ENCODE measurements around the gene EXOC2.

The EXOC2 gene

DNA sequence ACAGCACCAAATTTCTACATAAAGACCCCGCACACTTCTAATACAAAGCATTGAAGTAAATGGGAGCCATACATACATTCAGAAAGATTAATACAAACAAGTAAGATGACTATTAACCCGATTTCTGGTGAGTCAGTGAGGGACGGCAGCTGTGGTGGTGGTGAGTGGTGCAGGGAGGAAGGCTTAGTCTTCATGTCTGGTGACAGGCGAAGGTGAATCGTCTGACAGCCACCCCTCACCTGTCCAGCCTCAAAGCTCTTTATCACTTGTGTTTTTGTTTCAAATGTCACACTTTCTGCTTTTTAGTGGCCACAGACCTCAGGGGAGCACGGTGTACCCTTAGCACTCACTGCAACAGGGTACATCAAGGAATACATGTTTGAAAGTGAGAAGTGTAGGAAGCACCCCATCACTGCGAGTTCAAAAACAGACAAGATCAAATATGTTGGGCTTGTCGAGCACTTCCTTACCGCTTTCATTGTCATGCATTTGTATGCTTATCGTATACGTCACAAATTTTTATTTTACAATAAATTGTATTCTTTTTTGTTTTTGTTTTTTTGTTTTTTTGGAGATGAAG is 237.8 kb downstream of the EXOC2 start:
- FAIRE-seq, result no peak

- FAIRE-seq, result no peak
These were observed 238.6 kb downstream of the EXOC2 start for GRCh38 chr6:454148-454991.

GRCh38 chr6:453152-453551 is 239.8 kb downstream of the EXOC2 start:
- FAIRE-seq, result no peak

GRCh38 chr6:452301-453067 is 240.5 kb downstream of the EXOC2 start:
- no peak for FAIRE-seq

GRCh38 chr6:451847-452246 is 241.1 kb downstream of the EXOC2 start:
- no peak for FAIRE-seq

- no peak for FAIRE-seq
These were observed 241.6 kb downstream of the EXOC2 start for GRCh38 chr6:451336-451735.

DNA sequence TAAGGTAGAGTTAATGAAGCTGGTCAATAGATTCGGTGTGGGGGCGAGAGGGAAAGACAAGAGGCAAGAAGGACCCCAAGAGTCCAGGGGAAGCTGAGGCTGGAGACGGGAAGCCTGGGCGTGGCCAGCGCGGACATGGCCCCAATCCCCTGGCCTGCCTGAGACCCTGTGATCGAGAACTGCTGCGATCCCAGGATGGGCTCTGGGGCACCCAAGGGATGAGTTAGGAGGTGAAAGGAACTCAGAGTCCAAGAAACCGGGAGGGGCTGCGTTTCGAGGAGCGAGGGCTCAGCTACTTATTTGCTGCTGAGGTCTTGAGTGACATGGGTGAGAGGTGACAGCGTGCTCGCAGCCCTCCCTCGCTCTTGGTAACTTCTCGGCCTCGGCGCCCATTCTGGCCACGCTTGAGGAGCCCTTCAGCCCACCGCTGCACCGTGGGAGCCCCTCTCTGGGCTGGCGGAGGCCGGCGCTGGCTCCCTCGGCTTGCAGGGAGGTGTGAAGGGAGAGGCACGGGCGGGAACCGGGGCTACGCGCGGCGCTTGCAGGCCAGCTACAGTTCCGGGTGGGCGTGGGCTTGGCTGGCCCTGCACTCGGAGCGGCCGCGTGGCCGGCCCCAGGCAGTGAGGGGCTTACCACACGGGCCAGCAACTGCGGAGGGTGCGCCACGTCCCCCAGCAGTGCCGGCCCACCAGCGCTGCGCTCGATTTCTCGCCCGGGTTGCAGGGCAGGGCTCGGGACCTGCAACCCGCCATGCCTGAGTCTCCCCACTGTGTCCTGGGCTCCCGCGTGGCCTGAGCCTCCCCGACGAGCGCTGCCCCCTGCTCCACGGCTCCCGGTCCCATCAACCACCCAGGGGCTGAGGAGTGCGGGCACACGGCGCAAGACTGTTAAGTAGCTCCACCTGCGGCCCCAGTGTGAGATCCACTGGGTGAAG is 243.2 kb downstream of the EXOC2 start:
- no peak for FAIRE-seq

DNA sequence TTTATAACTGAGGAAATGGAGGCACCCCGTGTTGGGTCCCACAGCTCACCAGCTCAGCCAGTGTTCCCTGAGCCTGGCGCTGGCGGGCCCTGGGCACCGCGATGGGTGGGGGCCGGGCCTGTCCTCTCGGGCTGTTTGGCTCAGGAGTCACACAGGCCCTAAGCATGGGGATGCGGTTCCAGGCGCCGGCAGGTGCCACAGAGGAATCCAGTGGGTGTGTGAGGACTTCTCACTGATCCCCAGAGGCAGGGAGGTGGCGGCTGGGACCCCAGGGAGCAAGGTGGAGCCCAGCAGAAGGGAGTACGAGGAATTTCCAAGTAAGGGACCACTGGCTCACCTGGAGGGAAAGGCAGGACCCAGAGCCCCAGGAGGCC is 243.9 kb downstream of the EXOC2 start:
- FAIRE-seq, result no peak

GRCh38 chr6:448296-449056 is 244.5 kb downstream of the EXOC2 start:
- no peak for FAIRE-seq

GRCh38 chr6:447381-448165 is 245.4 kb downstream of the EXOC2 start:
- no peak for FAIRE-seq

DNA sequence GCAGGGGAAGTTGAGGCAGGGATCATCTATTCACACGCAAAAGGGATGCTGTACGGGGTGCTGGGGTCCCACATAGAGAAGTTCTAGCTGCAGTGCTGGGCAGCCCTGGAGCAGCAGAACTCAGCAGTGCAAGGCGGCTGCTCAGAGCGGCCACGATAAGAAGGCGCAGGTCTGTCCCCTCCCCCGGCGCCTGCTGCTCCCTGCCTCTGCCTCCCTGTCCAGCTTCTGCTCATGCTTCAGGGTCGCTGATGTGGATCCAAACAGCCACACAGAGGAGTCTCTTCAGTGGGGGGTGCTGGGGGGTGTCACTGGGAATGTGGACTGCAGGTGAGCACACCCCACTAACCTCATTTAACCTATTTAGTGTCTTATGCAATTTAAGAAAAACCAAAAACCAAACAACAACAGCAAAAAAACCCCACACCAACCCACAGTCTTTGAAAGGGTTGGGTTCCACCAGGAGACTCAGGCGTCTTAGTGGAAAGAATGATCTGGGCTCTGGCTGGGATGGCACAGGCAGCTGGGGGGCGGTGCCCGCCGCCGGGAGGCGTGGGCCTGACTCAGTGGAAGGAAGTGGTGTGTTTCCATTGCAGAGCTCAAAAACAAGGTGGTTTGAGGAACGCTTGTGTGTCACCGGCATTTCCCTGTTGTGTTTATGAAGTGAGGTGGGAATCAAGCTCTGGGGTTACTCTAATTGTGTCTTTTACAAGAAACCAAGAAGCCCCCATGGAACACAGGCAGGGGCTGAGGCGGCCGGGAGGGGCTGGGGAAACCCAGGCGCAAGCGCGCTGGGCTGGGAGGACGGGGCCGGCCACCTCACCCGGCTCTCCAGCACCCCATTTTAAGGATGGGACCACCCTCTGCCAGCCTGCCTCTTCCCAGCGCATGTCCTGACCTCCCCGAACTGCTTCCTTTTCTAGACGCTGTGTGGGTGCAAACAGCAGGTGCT is 246.2 kb downstream of the EXOC2 start:
- FAIRE-seq, result no peak

DNA sequence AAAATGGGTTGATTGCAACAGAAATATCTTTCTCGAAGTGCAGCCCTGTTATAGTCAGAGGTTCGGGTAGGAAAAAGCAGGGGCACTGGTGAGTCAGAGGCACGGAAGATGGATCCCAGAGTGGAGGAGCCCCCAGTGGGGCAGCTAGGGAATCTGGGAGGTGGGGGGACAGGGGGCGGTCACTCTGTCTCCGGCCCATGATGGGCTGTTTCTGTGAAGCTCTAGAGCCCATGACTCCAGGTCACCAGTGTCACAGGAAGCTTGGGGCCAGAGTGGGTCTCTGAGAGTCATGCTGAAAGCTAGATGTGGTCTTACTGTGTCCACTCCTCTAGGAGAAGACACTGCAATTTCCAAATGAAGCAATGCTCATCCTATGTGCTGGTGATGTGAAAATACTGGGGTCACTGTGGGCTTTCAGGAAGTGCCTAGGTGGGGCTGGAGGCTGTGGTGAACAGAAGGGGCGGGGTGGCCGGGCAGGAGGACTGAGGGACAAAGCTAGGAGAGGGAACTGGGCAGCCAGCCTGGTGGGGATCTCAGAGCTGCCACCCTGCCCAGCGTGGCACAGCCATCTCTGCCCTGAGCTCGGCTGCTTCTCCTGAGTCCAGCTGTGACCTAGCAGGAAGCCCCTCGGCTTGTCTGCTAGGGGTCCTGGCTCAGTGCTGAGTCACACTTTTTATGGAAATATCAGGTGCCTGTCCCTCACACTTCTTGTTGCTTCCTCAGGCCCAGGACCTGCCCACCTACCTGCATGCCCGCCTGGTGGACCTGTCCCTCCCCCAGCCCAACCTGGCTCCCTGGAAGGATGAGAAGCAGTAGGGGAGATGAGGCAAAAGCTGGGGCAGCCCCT is 247.1 kb downstream of the EXOC2 start:
- no peak for FAIRE-seq

GRCh38 chr6:444653-445275 is 248.2 kb downstream of the EXOC2 start:
- no peak for FAIRE-seq

GRCh38 chr6:443621-444159 is 249.2 kb downstream of the EXOC2 start:
- no peak for FAIRE-seq

DNA sequence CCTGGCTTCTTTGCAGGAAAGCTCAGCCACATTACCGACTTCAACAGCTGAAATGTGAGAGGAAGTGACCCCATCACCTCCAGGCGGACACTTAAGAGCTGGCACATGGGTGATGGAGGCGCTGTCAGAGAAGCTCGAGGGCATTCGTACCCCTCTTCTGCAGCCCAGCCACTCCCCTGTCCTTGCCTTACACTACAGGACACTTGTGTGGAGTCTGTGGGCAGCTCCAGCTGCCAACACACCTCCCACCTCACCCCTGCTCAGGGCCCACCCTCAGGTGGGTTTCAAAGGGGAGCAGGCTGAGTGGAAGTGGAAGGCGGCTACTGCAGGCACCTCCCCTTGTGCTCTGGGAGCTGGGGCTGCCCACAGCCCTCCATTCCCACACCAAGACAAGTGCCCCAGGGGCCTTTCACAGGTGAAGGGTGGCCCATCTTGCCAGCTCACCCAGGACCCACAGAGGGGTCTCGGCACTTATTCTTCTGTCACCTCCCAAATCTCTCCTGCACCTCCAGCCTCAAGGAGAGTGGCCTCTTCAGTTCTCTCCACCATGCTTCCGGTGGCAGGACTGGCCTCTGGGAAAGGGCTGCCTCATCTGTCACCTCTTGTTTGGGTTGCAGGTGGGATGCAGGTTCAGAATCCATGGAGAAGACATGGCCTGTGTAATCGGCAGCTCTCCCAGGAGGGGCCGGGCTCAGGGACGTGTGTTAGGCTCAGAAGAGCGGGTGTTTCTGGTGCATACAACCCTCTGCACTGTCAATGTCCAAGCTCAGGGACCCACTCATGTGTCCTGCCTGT is 251.6 kb downstream of the EXOC2 start:
- FAIRE-seq, result no peak

GRCh38 chr6:439641-440167 is 253.2 kb downstream of the EXOC2 start:
- no peak for FAIRE-seq

DNA sequence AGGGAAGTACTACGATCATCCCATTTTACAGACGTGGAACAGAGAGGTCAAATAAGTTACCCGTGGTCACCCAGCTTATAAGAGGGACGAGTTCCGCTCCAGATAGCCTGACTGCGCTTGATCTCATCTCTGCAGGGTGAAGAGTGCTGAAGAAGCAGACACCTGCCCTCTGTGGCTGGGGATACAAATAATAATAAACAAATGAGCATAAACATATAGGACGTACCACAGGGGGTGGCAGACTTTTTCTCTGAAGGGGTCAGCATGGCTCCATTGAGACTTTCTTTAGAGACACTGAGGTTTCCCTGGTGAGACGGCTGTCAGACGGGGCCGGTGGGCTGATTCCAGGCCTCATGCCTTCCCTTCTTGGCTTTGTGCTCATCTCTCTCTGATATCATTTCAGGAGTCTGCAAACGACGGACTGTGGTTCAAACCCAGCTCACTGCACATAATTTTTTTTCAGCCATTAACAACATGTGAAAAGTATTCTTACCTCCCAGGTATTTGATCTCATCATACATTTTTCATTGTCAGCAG is 254.2 kb downstream of the EXOC2 start:
- no peak for FAIRE-seq
